ENCODE results near the gene B3GAT1. TPM values are rescaled to one million over a fixed set of nuclear protein-coding genes. Genes with fewer than 3 reads are reported as not detected.

Gene B3GAT1
- total RNA-seq, 2 experiments from 2014 or later = 0.33 to 0.61 TPM

DNA sequence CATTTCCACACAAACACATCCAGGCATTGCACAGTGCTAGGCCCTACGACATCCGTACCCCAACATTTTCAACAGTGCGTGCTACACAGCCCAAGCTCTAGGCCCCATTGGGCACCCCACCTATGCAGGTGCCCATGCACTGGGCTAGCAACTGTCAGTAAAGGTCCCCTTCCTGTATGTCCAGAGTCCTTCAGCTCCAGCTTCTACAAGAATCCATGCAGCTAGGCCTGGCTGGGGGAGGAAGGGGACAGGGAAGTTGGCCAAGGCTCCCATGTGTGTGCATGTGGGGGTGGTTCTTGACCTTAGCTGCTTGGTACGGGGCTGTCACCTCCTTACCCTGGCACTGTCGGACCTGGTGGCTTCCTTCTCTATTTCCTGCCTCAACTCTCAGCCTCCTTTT, 1.3 kb downstream of the B3GAT1 start:
- Mint-ChIP-seq H3K4me3 (no peak overlapping the region), H3K27me3 (peaks cover 69% of the 10 kb centered on the region), H3K9me3 (ENCODE audit: low read depth) (no peaks in the 10 kb centered on the region), H3K27ac (no peak overlapping the region), H3K4me1 (peaks cover 8% of the 10 kb centered on the region), H3K36me3 (no peaks in the 10 kb centered on the region)
- ATAC-seq = no peak
- CTCF ChIA-PET = no interaction called here
- no peak for DNase-seq

GRCh38 chr11:134409552-134410429, 2.3 kb downstream of the B3GAT1 start:
- H3K27ac Mint-ChIP-seq = no peak overlapping the region
- H3K27me3 Mint-ChIP-seq = peaks cover 59% of the 10 kb centered on the region
- H3K4me3 Mint-ChIP-seq = no peak overlapping the region
- CTCF ChIA-PET = no interaction called here
- H3K36me3 Mint-ChIP-seq = no peaks in the 10 kb centered on the region
- no peak for ATAC-seq
- H3K9me3 Mint-ChIP-seq (ENCODE audit: low read depth) = no peaks in the 10 kb centered on the region
- peaks cover 8% of the 10 kb centered on the region for H3K4me1 Mint-ChIP-seq
- no peak for DNase-seq

DNA sequence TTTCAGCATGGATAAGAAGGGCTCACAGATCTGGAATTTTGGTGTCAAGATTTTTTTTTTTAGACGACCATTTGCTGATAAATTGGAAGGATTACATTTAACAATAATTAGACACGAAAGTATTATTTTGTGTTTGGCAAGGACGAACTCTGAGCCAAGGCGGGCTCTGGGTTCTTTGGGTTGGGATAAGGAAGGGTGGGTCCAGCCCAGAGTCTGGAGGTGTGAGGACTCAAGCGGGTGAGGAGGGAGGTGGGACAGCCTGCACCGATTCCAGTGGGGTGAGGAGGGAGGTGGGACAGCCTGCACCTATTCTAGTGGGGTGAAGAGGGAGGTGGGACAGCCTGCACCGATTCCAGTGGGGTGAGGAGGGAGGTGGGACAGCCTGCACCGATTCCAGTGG, 4.1 kb downstream of the B3GAT1 start:
- Mint-ChIP-seq H3K36me3 (no peaks in the 10 kb centered on the region), H3K4me3 (no peak overlapping the region), H3K4me1 (peaks cover 5% of the 10 kb centered on the region), H3K9me3 (ENCODE audit: low read depth) (no peaks in the 10 kb centered on the region), H3K27ac (no peak overlapping the region), H3K27me3 (peaks cover 41% of the 10 kb centered on the region)
- CTCF ChIA-PET = no interaction called here
- DNase-seq (no peak), ATAC-seq (no peak)

GRCh38 chr11:134407321-134407828, 4.7 kb downstream of the B3GAT1 start:
- peaks cover 4% of the 10 kb centered on the region for H3K4me1 Mint-ChIP-seq
- CTCF ChIA-PET = no interaction called here
- ATAC-seq = no peak
- no peak overlapping the region for H3K27ac Mint-ChIP-seq
- no peak for DNase-seq
- no peak overlapping the region for H3K4me3 Mint-ChIP-seq
- no peaks in the 10 kb centered on the region for H3K36me3 Mint-ChIP-seq
- peaks cover 39% of the 10 kb centered on the region for H3K27me3 Mint-ChIP-seq
- no peaks in the 10 kb centered on the region for H3K9me3 Mint-ChIP-seq (ENCODE audit: low read depth)

DNA sequence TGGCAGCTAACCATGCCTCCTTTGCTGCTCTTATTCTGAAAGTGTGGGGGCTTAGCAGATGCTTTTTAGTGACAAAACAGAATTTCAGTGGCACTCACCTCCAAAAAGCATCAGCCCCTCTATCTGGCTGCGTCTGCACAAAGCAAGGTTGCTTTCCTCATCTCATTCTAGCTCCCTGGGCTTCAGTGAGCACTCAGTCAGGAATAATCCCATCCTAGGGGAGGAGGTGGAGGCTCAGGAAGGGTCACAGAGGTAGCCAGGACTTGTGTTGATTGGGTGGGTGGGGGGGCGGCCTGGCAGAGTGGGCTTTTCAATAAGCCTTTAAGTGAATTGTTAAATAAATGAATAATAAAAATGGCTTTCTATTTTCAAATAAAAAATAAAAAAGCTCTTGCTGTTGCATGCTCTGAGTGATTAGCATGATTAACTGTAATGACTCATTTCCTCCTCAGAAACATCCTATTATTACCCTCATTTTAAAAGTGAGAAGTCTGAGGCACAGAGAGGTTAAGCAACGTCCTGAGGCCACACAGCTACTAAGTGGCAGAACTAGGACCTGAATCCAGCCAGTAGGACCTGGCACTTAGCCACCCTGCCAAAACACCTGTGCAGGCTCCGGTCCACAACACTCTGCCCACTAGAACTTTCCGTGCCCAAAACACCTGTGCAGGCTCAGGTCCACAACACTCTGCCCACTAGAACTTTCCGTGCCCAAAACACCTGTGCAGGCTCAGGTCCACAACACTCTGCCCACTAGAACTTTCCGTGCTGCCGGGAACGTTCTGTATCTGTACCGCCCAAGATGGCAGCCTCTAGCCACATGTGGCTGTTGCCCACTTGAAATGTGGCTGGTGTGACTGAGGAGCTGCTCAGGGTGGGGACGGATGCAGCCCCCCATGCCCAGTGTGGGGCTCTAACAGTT, 5.5 kb downstream of the B3GAT1 start:
- CTCF ChIA-PET = no interaction called here

DNA sequence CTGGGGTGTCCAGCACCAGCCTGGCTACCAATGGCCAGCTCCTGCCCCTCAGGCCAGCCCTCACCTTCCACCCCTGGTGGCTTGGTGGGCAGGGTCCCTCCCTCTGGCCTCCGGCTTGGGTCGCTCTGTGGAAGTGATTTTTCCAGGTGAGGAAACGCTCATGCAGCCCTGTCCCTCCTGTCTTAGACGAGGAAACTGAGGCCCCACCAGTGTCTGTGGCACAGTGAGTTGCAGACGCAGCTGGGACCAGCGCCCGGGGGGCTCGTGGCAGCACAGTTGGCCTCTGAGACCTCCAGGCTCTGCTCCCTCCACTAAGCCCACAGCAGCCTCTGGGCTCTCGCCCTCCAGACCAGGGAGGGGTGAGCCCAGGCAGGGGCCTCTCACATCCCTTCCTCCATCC, 6.2 kb downstream of the B3GAT1 start:
- H3K27me3 Mint-ChIP-seq = peaks cover 32% of the 10 kb centered on the region
- H3K4me3 Mint-ChIP-seq = no peak overlapping the region
- H3K36me3 Mint-ChIP-seq = no peaks in the 10 kb centered on the region
- ATAC-seq (no peak), DNase-seq (no peak)
- peaks cover 4% of the 10 kb centered on the region for H3K4me1 Mint-ChIP-seq
- no peaks in the 10 kb centered on the region for H3K9me3 Mint-ChIP-seq (ENCODE audit: low read depth)
- CTCF ChIA-PET = no interaction called here
- no peak overlapping the region for H3K27ac Mint-ChIP-seq

More for the DNA sequence above, 5.5 kb downstream of the B3GAT1 start:
- ATAC-seq (no peak), DNase-seq (no peak)
- no peaks in the 10 kb centered on the region for H3K36me3 Mint-ChIP-seq
- H3K4me3 Mint-ChIP-seq = no peak overlapping the region
- peaks cover 4% of the 10 kb centered on the region for H3K4me1 Mint-ChIP-seq
- no peaks in the 10 kb centered on the region for H3K9me3 Mint-ChIP-seq (ENCODE audit: low read depth)
- H3K27ac Mint-ChIP-seq = no peak overlapping the region
- H3K27me3 Mint-ChIP-seq = peaks cover 39% of the 10 kb centered on the region

- no peaks in the 10 kb centered on the region for H3K9me3 Mint-ChIP-seq (ENCODE audit: low read depth)
- no peak overlapping the region for H3K27ac Mint-ChIP-seq
- CTCF ChIA-PET = no interaction called here
- no peak overlapping the region for H3K4me3 Mint-ChIP-seq
- ATAC-seq (no peak), DNase-seq (no peak)
- peaks cover 32% of the 10 kb centered on the region for H3K27me3 Mint-ChIP-seq
- peaks cover 4% of the 10 kb centered on the region for H3K4me1 Mint-ChIP-seq
- no peaks in the 10 kb centered on the region for H3K36me3 Mint-ChIP-seq
Measured at GRCh38 chr11:134405436-134405835, 6.6 kb downstream of the B3GAT1 start.

DNA sequence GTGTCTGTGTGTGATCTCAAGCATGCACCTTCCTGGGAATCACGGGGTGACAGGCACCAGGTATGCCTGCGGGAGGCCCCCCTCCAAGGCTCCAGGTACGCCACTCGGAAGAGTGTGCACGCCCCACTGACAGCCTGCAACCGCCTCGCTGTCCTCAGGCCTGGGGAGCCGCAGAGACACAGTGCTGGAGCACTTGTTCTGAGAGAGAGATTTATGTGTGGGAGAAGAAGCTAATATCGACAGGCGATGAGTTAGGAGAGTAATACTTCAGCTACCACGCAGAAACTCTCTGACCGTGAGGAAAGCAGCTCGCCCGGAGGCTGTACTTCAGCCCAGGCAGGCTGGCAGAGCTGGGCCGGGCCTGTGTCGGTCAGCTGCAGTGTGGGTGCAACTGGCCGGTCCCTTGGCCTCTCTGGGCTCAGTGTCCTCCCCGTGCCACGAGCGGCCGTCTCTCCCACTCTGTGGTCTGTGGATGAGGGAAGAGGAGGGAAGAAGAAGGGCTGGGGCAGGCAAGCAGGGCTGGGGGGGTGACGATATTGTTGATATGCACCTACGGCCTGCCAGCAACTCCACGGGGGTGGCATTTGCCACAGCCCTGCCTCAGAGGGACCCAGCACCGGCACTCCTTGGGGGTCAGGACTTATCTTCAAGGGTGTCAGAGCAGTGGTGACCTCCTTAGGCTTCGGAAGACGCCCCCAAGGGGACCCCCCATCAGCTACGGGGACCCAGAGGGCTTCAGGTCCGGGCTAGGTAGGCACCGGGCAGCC, 7.3 kb downstream of the B3GAT1 start:
- Mint-ChIP-seq H3K9me3 (ENCODE audit: low read depth) (no peaks in the 10 kb centered on the region), H3K27me3 (peaks cover 29% of the 10 kb centered on the region), H3K36me3 (no peaks in the 10 kb centered on the region), H3K4me3 (no peak overlapping the region), H3K27ac (no peak overlapping the region), H3K4me1 (peaks cover 4% of the 10 kb centered on the region)
- ATAC-seq (no peak), DNase-seq (no peak)
- CTCF ChIA-PET = no interaction called here

GRCh38 chr11:134402910-134403309, 9.1 kb downstream of the B3GAT1 start:
- ATAC-seq = no peak
- peaks cover 21% of the 10 kb centered on the region for H3K27me3 Mint-ChIP-seq
- no peak overlapping the region for H3K27ac Mint-ChIP-seq
- no peak overlapping the region for H3K4me3 Mint-ChIP-seq
- no peaks in the 10 kb centered on the region for H3K9me3 Mint-ChIP-seq (ENCODE audit: low read depth)
- no peaks in the 10 kb centered on the region for H3K36me3 Mint-ChIP-seq
- CTCF ChIA-PET = no interaction called here
- DNase-seq = no peak
- peaks cover 4% of the 10 kb centered on the region for H3K4me1 Mint-ChIP-seq

- Mint-ChIP-seq H3K4me1 (peaks cover 4% of the 10 kb centered on the region), H3K9me3 (ENCODE audit: low read depth) (no peaks in the 10 kb centered on the region), H3K27ac (no peak overlapping the region), H3K36me3 (no peaks in the 10 kb centered on the region), H3K27me3 (peaks cover 13% of the 10 kb centered on the region), H3K4me3 (no peak overlapping the region)
- no peak for DNase-seq
- CTCF ChIA-PET = no interaction called here
- ATAC-seq = no peak
Measured at GRCh38 chr11:134401825-134402809, 9.9 kb downstream of the B3GAT1 start.

DNA sequence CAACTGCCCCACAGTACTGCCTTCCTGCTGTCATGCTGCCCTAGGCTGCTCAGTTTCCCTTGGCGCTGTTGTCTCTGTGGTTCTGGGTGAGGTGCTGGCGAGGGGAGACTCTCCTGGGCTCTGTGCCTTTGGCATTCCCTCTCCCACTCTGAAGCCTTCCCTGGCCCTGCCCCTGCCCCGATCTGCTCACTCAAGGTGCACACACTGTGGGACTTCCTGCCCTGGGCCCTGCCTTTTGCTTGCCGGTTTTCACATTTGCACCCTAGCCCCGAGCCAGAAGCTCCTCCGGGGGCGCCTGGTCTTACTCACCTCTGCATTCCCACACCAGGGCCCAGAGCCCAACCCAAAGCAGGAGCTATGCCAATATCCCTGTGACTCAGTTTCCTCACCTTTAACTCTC, 12.0 kb downstream of the B3GAT1 start:
- Mint-ChIP-seq H3K4me1 (no peaks in the 10 kb centered on the region), H3K4me3 (no peak overlapping the region), H3K9me3 (ENCODE audit: low read depth) (no peaks in the 10 kb centered on the region), H3K27ac (no peak overlapping the region), H3K36me3 (no peaks in the 10 kb centered on the region), H3K27me3 (peaks cover 7% of the 10 kb centered on the region)
- CTCF ChIA-PET = no interaction called here
- ATAC-seq = no peak
- DNase-seq = no peak

DNA sequence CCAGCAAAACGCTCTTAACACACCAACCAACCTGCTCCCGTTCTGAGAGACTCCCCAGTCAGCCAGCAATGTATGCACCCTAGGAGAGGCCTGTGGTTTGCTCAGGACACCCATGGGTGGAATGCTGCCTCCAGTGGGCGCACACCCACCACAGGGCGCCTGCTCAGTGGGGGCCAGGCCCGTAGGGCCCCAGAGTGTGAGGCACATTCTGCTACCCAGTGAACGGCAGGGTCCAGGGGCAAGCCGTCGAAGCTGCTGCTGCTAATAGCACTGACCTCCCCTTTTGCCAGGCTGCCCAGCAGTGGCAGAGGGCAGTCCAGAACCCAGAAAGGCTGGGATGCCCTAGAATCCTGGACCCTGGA, 12.8 kb downstream of the B3GAT1 start:
- DNase-seq (no peak), ATAC-seq (no peak)
- Mint-ChIP-seq H3K27me3 (peaks cover 9% of the 10 kb centered on the region), H3K4me3 (no peak overlapping the region), H3K27ac (no peak overlapping the region), H3K9me3 (ENCODE audit: low read depth) (no peaks in the 10 kb centered on the region), H3K4me1 (no peaks in the 10 kb centered on the region), H3K36me3 (no peaks in the 10 kb centered on the region)
- CTCF ChIA-PET = no interaction called here

Measured in activated CD8-positive, alpha-beta memory T cell treated with anti-CD3 and anti-CD28 coated beads, Interleukin-2, amount 10 ng/mL, durations not matched to agents 7 days and 5 days (primary cell).